Sigmoid colon (tissue), 4 donors: ENCODE measurements around the gene NLRX1.
"Not testable (repeated sequence)": the region's sequence is repeated elsewhere in the genome, so short reads cannot be mapped to it uniquely, and the experiment has no call there.

Experiments
- CTCF ChIP-seq, 4 experiments: fragments of 450-650 bp in 3 of 4; fragments of 200-600 bp in 1 of 4; IDR thresholded peaks; one replicate each; pipeline ENCODE4 v1.5.1; 2016 to 2019; ENCODE audit warnings: antibody characterized with exemption in 4 of 4, mild to moderate bottlenecking in 3 of 4, moderate library complexity in 2 of 4
- POLR2AphosphoS5 ChIP-seq, 4 donors: sonication (generic); formaldehyde crosslinking; IDR thresholded peaks; one replicate each; pipeline ENCODE4 v1.6.1; 2017; ENCODE audit warnings: antibody characterized with exemption in 4 of 4

GRCh38 chr11:119201236-119201635 is 32.7 kb downstream of the NLRX1 start:
- not testable (repeated sequence) for TF ChIP-seq POLR2AphosphoS5, CTCF (IDR thresholded peaks at IDR 0.05)
